SH-SY5Y (cell line): Measurements from ENCODE around the gene RUNX3.

Experiments
- GATA2 ChIP-seq: IDR thresholded peaks from 2 replicates; pipeline ENCODE4 v1.6.1; 2011; ENCODE audit warnings: mild to moderate bottlenecking, low read depth, low read length
- GATA3 ChIP-seq: IDR thresholded peaks from 2 replicates; pipeline ENCODE4 v1.6.1; 2011; ENCODE audit warnings: low read depth, mild to moderate bottlenecking, low read length, moderate library complexity

DNA sequence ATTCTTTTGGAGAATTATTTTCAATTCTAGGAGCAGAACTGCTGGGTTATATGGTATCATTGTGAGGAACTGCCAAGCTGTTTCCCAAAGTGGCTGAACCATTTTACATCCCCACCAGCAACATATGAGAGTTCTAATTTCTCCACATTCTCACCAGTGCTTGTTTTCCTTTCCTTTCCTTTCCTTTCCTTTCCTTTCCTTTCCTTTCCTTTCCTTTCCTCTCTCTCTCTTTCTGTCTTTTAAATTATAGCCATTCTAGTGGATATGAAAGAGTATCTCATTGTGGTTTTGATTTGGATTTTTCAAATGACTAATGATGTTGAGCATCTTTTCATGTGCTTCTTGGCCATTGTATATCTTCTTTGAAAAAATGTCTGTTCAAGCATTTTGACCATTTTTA, 45.3 kb downstream of the RUNX3 start:
- TF ChIP-seq GATA3 (no peak), GATA2 (no peak)
